Suprapubic skin (tissue), 4 donors: Measurements from ENCODE around the gene CRPPA. TPM values are rescaled to one million over a fixed set of nuclear protein-coding genes. Genes with fewer than 3 reads are reported as not detected.

Experiments used
- DNase-seq, 2 donors: peaks; one replicate each; pipeline ENCODE4 v3.0.0-alpha.2; 2019; ENCODE audit warnings: low spot score in 2 of 2
- H3K27ac ChIP-seq: fragments of 200-600 bp; sonication (generic); one replicate; pipeline ENCODE4 v1.5.1; 2019
- H3K27me3 ChIP-seq: fragments of 200-600 bp; sonication (generic); one replicate; pipeline ENCODE4 v1.5.1; 2019
- H3K36me3 ChIP-seq: fragments of 200-600 bp; sonication (generic); one replicate; pipeline ENCODE4 v1.5.1; 2019
- H3K4me1 ChIP-seq: fragments of 200-600 bp; sonication (generic); one replicate; pipeline ENCODE4 v1.5.1; 2019
- H3K4me3 ChIP-seq: fragments of 200-600 bp; sonication (generic); one replicate; pipeline ENCODE4 v1.5.1; 2019; ENCODE audit warnings: mild to moderate bottlenecking
- H3K9me3 ChIP-seq: fragments of 200-600 bp; sonication (generic); one replicate; pipeline ENCODE4 v1.5.1; 2019
- CTCF ChIP-seq, 2 donors: fragments of 200-600 bp in 1 of 2; fragments of 450-650 bp in 1 of 2; sonication (generic) in 1 of 2; IDR thresholded peaks; one replicate each; pipeline ENCODE4 v1.5.1; 2016 to 2019; ENCODE audit warnings: antibody characterized with exemption in 2 of 2, mild to moderate bottlenecking in 1 of 2, moderate library complexity in 1 of 2
- EP300 ChIP-seq: sonication (generic); formaldehyde crosslinking; IDR thresholded peaks from one replicate; pipeline ENCODE4 v1.6.1; 2017; ENCODE audit warnings: antibody characterized with exemption
- POLR2A ChIP-seq, 2 donors: fragments of 450-650 bp; IDR thresholded peaks; one replicate each; pipeline ENCODE4 v1.6.1; 2017; ENCODE audit warnings: antibody characterized with exemption in 2 of 2, mild to moderate bottlenecking in 2 of 2, moderate library complexity in 2 of 2
- POLR2AphosphoS5 ChIP-seq, 3 donors: sonication (generic); formaldehyde crosslinking; IDR thresholded peaks; one replicate each; pipeline ENCODE4 v1.6.1; 2017; ENCODE audit warnings: antibody characterized with exemption in 3 of 3
- WGBS: methylation state at CpG from one replicate; pipeline ENCODE4 v1.1.5; 2018; 5-methylcytosine and 5-hydroxymethylcytosine counted together
- total RNA-seq, 4 donors: library from RNA; depleted of rRNA; stranded (reverse); fragments of >200 nt; gene quantifications; one replicate each; pipeline ENCODE4 v1.1.0, GENCODE V29; 2016

Gene CRPPA
- total RNA-seq, 4 donors from 2014 or later, result 0.95 to 2.0 (median 1.6) TPM

GRCh38 chr7:16409777-16410176 lies 11.6 kb downstream of the CRPPA start:
- no peak for DNase-seq
- TF ChIP-seq EP300 (no peak), CTCF (IDR thresholded peaks at IDR 0.05) (no peak), POLR2AphosphoS5 (IDR thresholded peaks at IDR 0.05) (no peak), POLR2A (IDR thresholded peaks at IDR 0.05) (no peak)
- no peaks in the 10 kb centered on the region for H3K36me3 ChIP-seq

GRCh38 chr7:16404636-16405035 lies 16.7 kb downstream of the CRPPA start:
- Histone ChIP-seq H3K4me1 (no peaks in the 10 kb centered on the region), H3K27me3 (no peaks in the 10 kb centered on the region), H3K4me3 (no peak overlapping the region), H3K9me3 (no peaks in the 10 kb centered on the region), H3K27ac (no peak overlapping the region), H3K36me3 (no peaks in the 10 kb centered on the region)
- no peak for DNase-seq
- TF ChIP-seq POLR2AphosphoS5 (IDR thresholded peaks at IDR 0.05), result no peak
- TF ChIP-seq POLR2A (IDR thresholded peaks at IDR 0.05), result no peak
- no peak for TF ChIP-seq EP300
- no peak for TF ChIP-seq CTCF (IDR thresholded peaks at IDR 0.05)
- WGBS, result 97% methylated on average over 1 of the region's 1 CpG

More at GRCh38 chr7:16409777-16410176, 11.6 kb downstream of the CRPPA start:
- Histone ChIP-seq H3K4me3 (no peak overlapping the region), H3K4me1 (no peaks in the 10 kb centered on the region), H3K27me3 (no peaks in the 10 kb centered on the region), H3K27ac (no peak overlapping the region), H3K9me3 (no peaks in the 10 kb centered on the region)

GRCh38 chr7:16403475-16403874 lies 17.9 kb downstream of the CRPPA start:
- Histone ChIP-seq H3K27me3 (no peaks in the 10 kb centered on the region), H3K9me3 (no peaks in the 10 kb centered on the region), H3K4me1 (no peaks in the 10 kb centered on the region), H3K4me3 (no peak overlapping the region), H3K36me3 (no peaks in the 10 kb centered on the region), H3K27ac (no peak overlapping the region)
- no peak for DNase-seq
- TF ChIP-seq POLR2A (IDR thresholded peaks at IDR 0.05) (no peak), CTCF (IDR thresholded peaks at IDR 0.05) (no peak), EP300 (no peak), POLR2AphosphoS5 (IDR thresholded peaks at IDR 0.05) (no peak)
- WGBS, result 82% methylated on average over 1 of the region's 1 CpG

- H3K4me3 ChIP-seq, result no peak overlapping the region
- H3K9me3 ChIP-seq, result no peaks in the 10 kb centered on the region
- no peak for DNase-seq
- no peaks in the 10 kb centered on the region for H3K4me1 ChIP-seq
- TF ChIP-seq POLR2A (IDR thresholded peaks at IDR 0.05) (no peak), CTCF (IDR thresholded peaks at IDR 0.05) (no peak), EP300 (no peak), POLR2AphosphoS5 (IDR thresholded peaks at IDR 0.05) (no peak)
- H3K36me3 ChIP-seq, result no peaks in the 10 kb centered on the region
- no peaks in the 10 kb centered on the region for H3K27me3 ChIP-seq
- WGBS, result 96% methylated on average over 1 of the region's 1 CpG
- H3K27ac ChIP-seq, result no peak overlapping the region
These were observed 18.4 kb downstream of the CRPPA start for GRCh38 chr7:16402940-16403339.

GRCh38 chr7:16402091-16402490 lies 19.2 kb downstream of the CRPPA start:
- Histone ChIP-seq H3K36me3 (no peaks in the 10 kb centered on the region), H3K4me1 (no peaks in the 10 kb centered on the region), H3K27ac (no peak overlapping the region)

More at GRCh38 chr7:16402091-16402490, 19.2 kb downstream of the CRPPA start:
- no peak for DNase-seq
- TF ChIP-seq POLR2AphosphoS5 (IDR thresholded peaks at IDR 0.05) (no peak), EP300 (no peak), POLR2A (IDR thresholded peaks at IDR 0.05) (no peak), CTCF (IDR thresholded peaks at IDR 0.05) (no peak)
- H3K9me3 ChIP-seq, result no peaks in the 10 kb centered on the region
- no peaks in the 10 kb centered on the region for H3K27me3 ChIP-seq
- H3K4me3 ChIP-seq, result no peak overlapping the region
